Endothelial cell of coronary artery (primary cell): ENCODE data around the gene ZNF18. TPM values are rescaled to one million over a fixed set of nuclear protein-coding genes. Genes with fewer than 3 reads are reported as not detected.

Experiments
- total RNA-seq: library from RNA; depleted of rRNA; stranded (reverse); fragments of >200 nt; gene quantifications from 2 replicates; pipeline ENCODE4 v1.2.3, GENCODE V29; 2014

ZNF18 gene
- 5.7 and 6.3 TPM in 2 replicates for total RNA-seq

DNA sequence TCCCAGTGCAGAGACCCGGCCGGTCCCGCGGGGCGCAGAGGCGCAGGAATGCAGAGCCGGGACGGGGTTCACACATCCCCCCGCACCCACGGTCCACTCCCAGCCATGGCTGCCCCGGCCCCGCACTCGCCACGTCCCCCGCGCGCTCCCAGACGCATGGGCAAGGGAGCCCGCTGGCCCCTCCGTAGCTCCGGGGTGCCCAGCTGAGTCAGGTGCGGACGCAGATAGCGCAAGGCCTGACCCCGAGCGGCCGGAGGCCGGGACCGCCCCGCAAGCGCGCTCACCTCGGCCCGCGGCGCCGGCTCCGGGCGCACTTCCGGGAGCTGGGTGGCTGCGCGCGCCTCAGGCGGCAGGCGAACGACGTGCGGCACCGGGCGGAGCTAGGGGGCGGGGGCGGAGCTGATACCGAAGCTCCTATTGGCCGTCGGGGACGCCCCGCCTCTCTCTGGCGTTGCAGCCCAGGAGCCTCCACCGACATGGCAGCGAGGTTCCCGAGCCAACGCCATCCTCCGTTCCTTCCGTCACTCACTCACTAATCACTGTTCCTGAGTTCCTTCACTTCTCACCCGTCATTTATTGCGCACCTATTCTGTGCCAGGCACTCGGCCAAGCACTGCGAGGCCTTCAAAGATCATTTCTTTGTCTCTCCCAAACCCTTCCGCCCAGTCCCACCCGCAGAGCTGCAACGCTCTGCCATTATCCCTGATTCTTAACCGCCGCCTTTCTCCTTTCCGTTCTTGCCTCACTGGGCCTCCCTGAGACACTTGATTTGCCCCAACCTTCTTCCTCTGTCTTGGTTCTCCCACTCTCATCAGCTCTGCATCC lies at the start of gene ZNF18:
Gene ZNF18 (minus strand): TSS at position 329 of the 825 bp plus-strand sequence. CDS start 4,646 bp downstream, outside the sequence.

GRCh38 chr17:12020642-12021622 lies 23.7 kb upstream of the ZNF18 start, which contains the start of gene MAP2K4:
MAP2K4 (plus strand) TSS chr17:12020877; CDS start chr17:12020887, 10 bp downstream.

Other genes with a start within 250 kb of the ZNF18 start
- gene MAP2K4, start 23.4 kb upstream of the ZNF18 start, total RNA-seq: 19.3 and 24.6 TPM in 2 replicates